Measurements from ENCODE around the gene MRAS.

The MRAS gene

GRCh38 chr3:138395865-138396751 is 47.7 kb downstream of the MRAS start:
- Histone ChIP-seq H3K9ac (no peak overlapping the region), H3K4me3 (no peak overlapping the region), H4K20me1 (no peaks in the 10 kb centered on the region), H3K27ac (peak overlapping the region; percentile 81), H3K36me3 (no peaks in the 10 kb centered on the region), H3K9me3 (no peaks in the 10 kb centered on the region), H3K27me3 (no peaks in the 10 kb centered on the region), H3K4me1 (peaks cover 21% of the 10 kb centered on the region), H3K4me2 (peak overlapping the region; percentile 82)
- no peak for TF ChIP-seq Cebpa-rat (IDR thresholded peaks at IDR 0.05)

DNA sequence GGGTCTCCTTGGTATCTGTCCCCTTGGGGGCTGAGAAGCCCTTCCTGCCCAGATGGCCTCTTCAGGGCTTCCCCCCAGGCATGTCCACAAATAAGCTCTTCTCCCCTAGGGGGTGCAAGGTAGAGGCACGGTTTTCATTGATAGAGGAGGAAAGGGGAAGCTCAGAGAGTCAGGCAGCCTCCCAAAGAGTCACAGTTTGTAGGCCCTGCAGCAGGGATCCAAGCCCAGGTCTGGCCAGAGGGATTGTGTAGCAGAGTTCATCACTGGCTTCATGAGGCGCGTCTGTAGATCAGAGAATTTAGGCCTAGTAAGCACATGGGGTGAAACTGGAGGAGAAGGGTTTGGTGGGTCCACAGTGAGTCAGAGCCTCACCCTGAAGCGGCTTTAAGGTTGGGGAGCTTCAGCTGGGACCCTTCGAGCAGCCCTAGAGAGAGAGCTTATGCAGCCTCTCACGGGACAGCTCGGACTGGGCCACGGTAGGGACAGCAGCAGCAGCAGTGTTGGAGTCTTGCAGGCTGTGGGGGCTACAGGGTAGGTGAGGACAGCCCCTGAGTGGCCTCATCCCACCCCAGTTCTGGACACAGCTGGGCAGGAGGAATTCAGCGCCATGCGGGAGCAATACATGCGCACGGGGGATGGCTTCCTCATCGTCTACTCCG is 48.5 kb downstream of the MRAS start:
- peaks cover 21% of the 10 kb centered on the region for H3K4me1 ChIP-seq
- H3K4me2 ChIP-seq: peak overlapping the region; percentile 82
- peak overlapping the region; percentile 59 for H3K9ac ChIP-seq
- H3K9me3 ChIP-seq: no peaks in the 10 kb centered on the region
- TF ChIP-seq Cebpa-rat (IDR thresholded peaks at IDR 0.05): no peak
- H4K20me1 ChIP-seq: no peaks in the 10 kb centered on the region
- no peaks in the 10 kb centered on the region for H3K36me3 ChIP-seq
- H3K27me3 ChIP-seq: no peaks in the 10 kb centered on the region
- no peak overlapping the region for H3K4me3 ChIP-seq
- peak overlapping the region; percentile 81 for H3K27ac ChIP-seq

DNA sequence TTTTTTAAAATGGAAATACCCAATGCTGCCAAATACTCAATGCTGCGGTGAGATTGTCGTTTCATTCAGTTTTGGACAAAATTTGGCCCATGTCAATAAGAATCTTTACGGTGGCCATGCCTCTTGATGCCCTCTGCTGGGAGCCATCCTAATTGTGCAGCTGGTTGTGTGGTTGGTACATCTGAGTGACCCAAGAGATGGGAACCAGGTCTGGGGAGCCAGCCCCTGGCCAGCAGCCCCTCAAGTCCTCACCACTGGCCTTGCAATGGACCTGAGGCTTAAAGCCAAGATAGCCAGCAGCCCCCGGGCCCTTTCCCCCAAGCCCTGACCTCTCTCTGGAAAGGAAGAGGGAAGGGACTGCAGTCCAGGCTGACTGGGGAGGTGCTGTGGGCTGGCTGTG is 49.6 kb downstream of the MRAS start:
- no peak overlapping the region for H3K27ac ChIP-seq
- H3K9ac ChIP-seq: no peak overlapping the region
- H3K4me3 ChIP-seq: no peak overlapping the region
- TF ChIP-seq Cebpa-rat (IDR thresholded peaks at IDR 0.05): no peak
- H3K36me3 ChIP-seq: no peaks in the 10 kb centered on the region
- no peaks in the 10 kb centered on the region for H3K9me3 ChIP-seq
- no peak overlapping the region for H3K4me2 ChIP-seq
- H3K4me1 ChIP-seq: peaks cover 21% of the 10 kb centered on the region
- no peaks in the 10 kb centered on the region for H4K20me1 ChIP-seq
- H3K27me3 ChIP-seq: no peaks in the 10 kb centered on the region

GRCh38 chr3:138398791-138399575 is 50.6 kb downstream of the MRAS start:
- H3K4me1 ChIP-seq: peaks cover 21% of the 10 kb centered on the region
- TF ChIP-seq Cebpa-rat (IDR thresholded peaks at IDR 0.05): no peak
- no peaks in the 10 kb centered on the region for H4K20me1 ChIP-seq
- no peaks in the 10 kb centered on the region for H3K27me3 ChIP-seq
- H3K27ac ChIP-seq: no peak overlapping the region
- H3K4me3 ChIP-seq: no peak overlapping the region
- no peak overlapping the region for H3K9ac ChIP-seq
- H3K36me3 ChIP-seq: no peaks in the 10 kb centered on the region
- H3K9me3 ChIP-seq: no peaks in the 10 kb centered on the region
- H3K4me2 ChIP-seq: no peak overlapping the region

- H3K27ac ChIP-seq: no peak overlapping the region
- no peak overlapping the region for H3K9ac ChIP-seq
- H3K4me1 ChIP-seq: peaks cover 21% of the 10 kb centered on the region
- H4K20me1 ChIP-seq: no peaks in the 10 kb centered on the region
- no peak for TF ChIP-seq Cebpa-rat (IDR thresholded peaks at IDR 0.05)
- H3K4me3 ChIP-seq: no peak overlapping the region
- H3K9me3 ChIP-seq: no peaks in the 10 kb centered on the region
- no peak overlapping the region for H3K4me2 ChIP-seq
- H3K27me3 ChIP-seq: no peaks in the 10 kb centered on the region
- H3K36me3 ChIP-seq: no peaks in the 10 kb centered on the region
Measured at GRCh38 chr3:138399766-138400165, 51.4 kb downstream of the MRAS start.

GRCh38 chr3:138400651-138401070 is 52.3 kb downstream of the MRAS start:
- Histone ChIP-seq H3K27me3 (no peaks in the 10 kb centered on the region), H3K36me3 (no peaks in the 10 kb centered on the region)

GRCh38 chr3:138401834-138402233 is 53.5 kb downstream of the MRAS start:
- TF ChIP-seq Cebpa-rat (IDR thresholded peaks at IDR 0.05): no peak
- Histone ChIP-seq H3K9ac (no peak overlapping the region), H3K9me3 (no peaks in the 10 kb centered on the region), H3K27me3 (no peaks in the 10 kb centered on the region), H4K20me1 (no peaks in the 10 kb centered on the region), H3K27ac (no peak overlapping the region), H3K4me2 (no peak overlapping the region), H3K4me1 (peaks cover 9% of the 10 kb centered on the region), H3K36me3 (no peaks in the 10 kb centered on the region), H3K4me3 (no peak overlapping the region)

More at GRCh38 chr3:138400651-138401070, 52.3 kb downstream of the MRAS start:
- no peak for TF ChIP-seq Cebpa-rat (IDR thresholded peaks at IDR 0.05)
- Histone ChIP-seq H3K9ac (no peak overlapping the region), H3K4me2 (no peak overlapping the region), H3K27ac (no peak overlapping the region), H4K20me1 (no peaks in the 10 kb centered on the region), H3K4me1 (peaks cover 21% of the 10 kb centered on the region), H3K4me3 (no peak overlapping the region), H3K9me3 (no peaks in the 10 kb centered on the region)

DNA sequence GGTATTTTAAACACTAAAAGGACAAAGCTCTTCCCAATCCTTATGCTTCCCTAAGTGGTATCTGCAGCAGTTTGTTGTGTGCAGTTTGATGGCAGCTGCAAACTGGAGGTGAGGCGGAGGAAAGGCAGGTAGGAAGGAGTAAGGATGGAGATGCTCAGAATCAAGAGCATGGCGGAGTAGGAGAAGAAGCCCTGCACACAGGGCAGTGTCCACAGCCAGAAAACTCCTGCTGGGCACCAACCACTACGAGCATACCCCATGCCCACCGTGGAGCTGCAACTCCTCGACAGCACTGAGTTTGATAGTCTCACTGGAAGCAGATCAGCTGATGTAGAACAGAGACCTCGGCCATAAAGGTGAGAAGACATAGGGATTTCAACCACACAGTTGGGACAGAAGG is 55.7 kb downstream of the MRAS start:
- TF ChIP-seq Cebpa-rat (IDR thresholded peaks at IDR 0.05): no peak
- Histone ChIP-seq H3K4me3 (no peak overlapping the region), H3K4me1 (no peaks in the 10 kb centered on the region)

DNA sequence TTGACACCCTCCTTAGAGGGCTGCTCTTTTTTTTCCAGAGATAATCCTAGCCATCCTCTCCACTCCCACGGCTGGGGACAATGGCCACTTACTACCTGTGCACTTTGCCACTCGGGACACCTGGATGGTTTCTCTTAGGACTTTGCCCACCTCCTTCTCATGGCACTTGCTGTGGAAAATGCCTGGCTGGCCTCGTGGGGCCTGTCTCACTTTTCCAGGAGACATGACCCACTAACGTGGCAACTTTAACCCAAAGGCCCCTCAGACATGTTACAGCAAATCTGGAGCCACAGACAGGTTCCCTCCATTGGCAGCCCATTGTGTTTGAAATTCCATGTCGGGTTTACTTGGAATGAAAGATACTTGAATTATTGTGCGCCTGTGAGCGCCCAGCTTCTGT is 56.6 kb downstream of the MRAS start:
- no peaks in the 10 kb centered on the region for H3K36me3 ChIP-seq
- no peak overlapping the region for H3K4me3 ChIP-seq
- H3K4me1 ChIP-seq: no peaks in the 10 kb centered on the region
- H3K9ac ChIP-seq: no peak overlapping the region
- no peaks in the 10 kb centered on the region for H3K9me3 ChIP-seq
- no peaks in the 10 kb centered on the region for H4K20me1 ChIP-seq
- no peak overlapping the region for H3K4me2 ChIP-seq
- H3K27ac ChIP-seq: no peak overlapping the region
- H3K27me3 ChIP-seq: no peaks in the 10 kb centered on the region
- no peak for TF ChIP-seq Cebpa-rat (IDR thresholded peaks at IDR 0.05)

More for the DNA sequence above, 55.7 kb downstream of the MRAS start:
- no peak overlapping the region for H3K4me2 ChIP-seq
- no peaks in the 10 kb centered on the region for H4K20me1 ChIP-seq
- no peaks in the 10 kb centered on the region for H3K27me3 ChIP-seq
- H3K9ac ChIP-seq: no peak overlapping the region
- no peaks in the 10 kb centered on the region for H3K9me3 ChIP-seq
- H3K36me3 ChIP-seq: no peaks in the 10 kb centered on the region
- no peak overlapping the region for H3K27ac ChIP-seq
